ENCODE data around the gene SHISA7.

Gene SHISA7

GRCh38 chr19:55384920-55385723, 58.0 kb downstream of the SHISA7 start:
- in situ Hi-C loops (cut with MboI; ENCODE audit: low sequenced_read_pairs) = loop anchor here (10.0 kb wide), 1 partner anchor 80 kb away; no protein-coding TSS in a partner anchor
- peaks cover 29% of the 10 kb centered on the region for H3K4me1 ChIP-seq
- DNase-seq (ENCODE audit: low spot score in 2 of 2) = peak; percentile 89 to 99

GRCh38 chr19:55384131-55384919, 58.8 kb downstream of the SHISA7 start, which contains the start of gene TMEM238:
Gene TMEM238 (minus strand): TSS chr19:55384292. CDS start chr19:55384259, 33 bp downstream.
- Histone ChIP-seq H3K9me3 (no peaks in the 10 kb centered on the region; the same call in 1 of the 2 replicates), H3K4me1 (peaks cover 29% of the 10 kb centered on the region), H3K36me3 (replicated peaks) (peaks cover 35% of the 10 kb centered on the region), H3K27me3 (ENCODE audit: low read depth) (no peaks in the 10 kb centered on the region), H3K4me3 (peak within 1 kb of the TSS; percentile 88)
- in situ Hi-C loops (cut with MboI; ENCODE audit: low sequenced_read_pairs) = loop anchor here (10.0 kb wide), 1 partner anchor 80 kb away; no protein-coding TSS in a partner anchor
- DNase-seq (ENCODE audit: low spot score in 2 of 2) = no peak

More at GRCh38 chr19:55384920-55385723, 58.0 kb downstream of the SHISA7 start:
- Histone ChIP-seq H3K36me3 (replicated peaks) (peaks cover 43% of the 10 kb centered on the region), H3K27me3 (ENCODE audit: low read depth) (no peaks in the 10 kb centered on the region), H3K4me3 (peak overlapping the region; percentile 88), H3K9me3 (no peaks in the 10 kb centered on the region; the same call in 1 of the 2 replicates)

DNA sequence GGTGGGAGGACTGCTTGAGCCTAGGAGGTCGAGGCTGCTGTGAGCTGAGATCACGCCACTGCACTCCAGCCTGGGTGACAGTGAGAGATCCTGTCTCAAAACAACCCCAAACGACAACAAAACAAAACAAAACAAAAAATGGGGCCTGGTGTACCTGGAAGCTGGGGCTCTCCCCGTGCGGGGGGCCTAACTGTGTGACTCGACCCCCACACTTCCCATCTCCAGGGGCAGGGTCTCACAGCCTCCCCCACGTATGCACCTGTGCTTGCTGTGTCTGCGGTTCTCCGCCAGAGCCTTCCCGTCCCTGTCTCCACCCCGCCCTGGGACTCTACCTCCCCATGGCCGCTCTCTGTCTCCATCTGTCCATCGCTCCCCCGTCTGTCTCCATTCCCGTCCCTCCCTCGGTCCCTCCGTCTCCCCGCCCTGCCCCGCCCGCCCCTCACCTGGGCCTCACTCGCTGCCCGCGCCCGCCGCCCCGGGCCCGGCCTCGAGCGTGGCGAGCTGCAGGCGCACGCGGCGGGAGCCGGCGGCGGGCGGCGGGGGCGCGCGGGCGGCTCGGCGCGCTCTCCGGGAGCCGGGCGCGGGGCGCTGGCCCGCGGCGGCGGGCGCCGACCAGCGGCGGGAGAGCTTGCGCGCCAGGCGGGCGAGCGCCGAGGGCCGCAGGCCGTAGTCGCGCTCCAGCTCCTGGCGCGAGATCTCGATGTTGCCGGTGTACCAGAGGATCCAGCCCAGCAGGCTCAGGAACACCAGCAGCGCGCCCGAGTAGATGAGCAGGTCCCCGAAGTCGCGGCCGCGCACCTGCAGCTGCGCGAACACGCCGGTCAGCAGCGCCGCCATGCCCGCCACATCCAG, 59.6 kb downstream of the SHISA7 start:
- in situ Hi-C loops (cut with MboI; ENCODE audit: low sequenced_read_pairs) = loop anchor here (10.0 kb wide), 1 partner anchor 79 kb away; no protein-coding TSS in a partner anchor
- Histone ChIP-seq H3K36me3 (replicated peaks) (peaks cover 27% of the 10 kb centered on the region), H3K9me3 (no peaks in the 10 kb centered on the region; the same call in 1 of the 2 replicates), H3K27me3 (ENCODE audit: low read depth) (no peaks in the 10 kb centered on the region), H3K4me1 (peaks cover 27% of the 10 kb centered on the region), H3K4me3 (peak overlapping the region; percentile 88)
- peak; percentile 51 to 76 for DNase-seq (ENCODE audit: low spot score in 2 of 2)

GRCh38 chr19:55382522-55383054, 60.5 kb downstream of the SHISA7 start:
- no peaks in the 10 kb centered on the region for H3K27me3 ChIP-seq (ENCODE audit: low read depth)
- in situ Hi-C loops (cut with MboI; ENCODE audit: low sequenced_read_pairs) = loop anchor here (10.0 kb wide), 1 partner anchor 78 kb away; no protein-coding TSS in a partner anchor
- no peaks in the 10 kb centered on the region; the same call in 1 of the 2 replicates for H3K9me3 ChIP-seq
- peaks cover 18% of the 10 kb centered on the region for H3K36me3 ChIP-seq (replicated peaks)
- H3K4me3 ChIP-seq = no peak overlapping the region
- DNase-seq (ENCODE audit: low spot score in 2 of 2) = no peak
- peaks cover 18% of the 10 kb centered on the region for H3K4me1 ChIP-seq

GRCh38 chr19:55382013-55382412, 61.1 kb downstream of the SHISA7 start:
- DNase-seq (ENCODE audit: low spot score in 2 of 2) = no peak
- in situ Hi-C loops (cut with MboI; ENCODE audit: low sequenced_read_pairs) = loop anchor here (10.0 kb wide), 1 partner anchor 77 kb away; no protein-coding TSS in a partner anchor
- Histone ChIP-seq H3K4me1 (peaks cover 13% of the 10 kb centered on the region), H3K4me3 (no peak overlapping the region), H3K27me3 (ENCODE audit: low read depth) (no peaks in the 10 kb centered on the region), H3K9me3 (no peaks in the 10 kb centered on the region; the same call in 1 of the 2 replicates), H3K36me3 (replicated peaks) (peaks cover 12% of the 10 kb centered on the region)

- Histone ChIP-seq H3K4me3 (no peak overlapping the region), H3K9me3 (no peaks in the 10 kb centered on the region; the same call in 1 of the 2 replicates), H3K4me1 (peaks cover 8% of the 10 kb centered on the region), H3K27me3 (ENCODE audit: low read depth) (no peaks in the 10 kb centered on the region), H3K36me3 (replicated peaks) (no peaks in the 10 kb centered on the region)
- in situ Hi-C loops (cut with MboI; ENCODE audit: low sequenced_read_pairs) = no loop called here
- DNase-seq (ENCODE audit: low spot score in 2 of 2) = no peak
Measured at GRCh38 chr19:55379174-55379573, 63.9 kb downstream of the SHISA7 start.
